ENCODE results near the gene ASB6.
"Not testable (repeated sequence)": the region's sequence is repeated elsewhere in the genome, so short reads cannot be mapped to it uniquely, and the experiment has no call there.

The ASB6 gene

DNA sequence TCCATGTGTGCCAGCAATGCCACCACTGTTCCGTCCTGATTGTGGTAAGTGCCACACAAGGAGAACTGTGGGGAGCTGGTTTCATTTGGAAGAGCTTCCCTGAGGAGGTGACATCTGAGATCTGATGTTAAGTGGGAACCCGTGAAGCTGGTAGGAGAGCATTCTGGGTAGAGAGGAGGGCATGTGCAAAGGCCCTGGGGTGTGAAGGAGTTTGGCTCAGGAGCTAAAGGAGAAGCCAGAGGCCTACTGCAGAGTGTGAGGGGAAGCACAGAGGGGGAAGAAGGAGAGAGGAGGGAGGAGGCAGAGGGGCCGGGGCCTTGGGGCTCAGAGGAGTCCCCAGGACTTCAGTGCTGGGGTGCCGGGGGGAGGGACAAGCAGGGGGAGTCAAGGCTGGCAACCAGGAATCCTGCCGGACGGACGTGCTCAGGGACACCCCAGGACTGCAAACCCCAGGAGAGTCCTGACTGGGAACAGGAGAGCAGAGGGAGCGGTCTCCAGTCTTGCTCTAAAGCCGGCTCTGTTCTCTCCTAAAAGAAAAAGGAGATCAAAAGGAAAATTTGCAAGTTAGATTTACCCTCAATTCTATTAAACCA is 40.8 kb downstream of the ASB6 start:
- in situ Hi-C loops (cut with HindIII; ENCODE audit: low pct_unique_long_range_greater_than_20kb, low sequenced_read_pairs): no loop called here
- DNase-seq (ENCODE audit: low read depth in 1 of 2, low spot score in 1 of 2): no peak
- no peak for TF ChIP-seq JUND (IDR thresholded peaks at IDR 0.05; ENCODE audit: low read depth)

DNA sequence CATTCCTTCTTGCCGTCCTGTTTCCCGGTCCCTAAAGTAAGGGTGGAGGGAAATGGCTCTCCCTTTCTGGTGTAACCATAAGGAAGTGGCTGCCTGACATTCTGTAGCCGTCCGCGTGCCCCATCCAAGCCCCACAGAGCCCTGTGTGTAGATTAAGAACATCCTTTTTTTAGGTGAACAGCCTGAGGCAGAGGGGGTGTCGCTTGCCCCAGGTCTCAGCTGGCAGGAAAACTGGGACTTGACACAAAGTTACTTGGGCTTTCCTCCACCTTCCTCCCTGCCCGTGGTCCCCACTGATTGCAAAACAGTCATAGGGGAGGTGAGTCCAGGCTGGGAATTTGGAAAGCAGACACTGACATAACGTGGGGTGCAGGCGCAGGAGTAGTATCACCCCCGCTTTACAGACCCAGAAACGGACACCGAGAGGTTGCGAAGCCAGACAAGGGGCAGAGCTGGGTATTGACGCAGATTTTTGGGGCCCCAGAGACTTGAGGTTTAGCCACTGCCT is 43.8 kb downstream of the ASB6 start:
- DNase-seq (ENCODE audit: low read depth in 1 of 2, low spot score in 1 of 2): no peak
- no peak for TF ChIP-seq JUND (IDR thresholded peaks at IDR 0.05; ENCODE audit: low read depth)
- in situ Hi-C loops (cut with HindIII; ENCODE audit: low pct_unique_long_range_greater_than_20kb, low sequenced_read_pairs): no loop called here

DNA sequence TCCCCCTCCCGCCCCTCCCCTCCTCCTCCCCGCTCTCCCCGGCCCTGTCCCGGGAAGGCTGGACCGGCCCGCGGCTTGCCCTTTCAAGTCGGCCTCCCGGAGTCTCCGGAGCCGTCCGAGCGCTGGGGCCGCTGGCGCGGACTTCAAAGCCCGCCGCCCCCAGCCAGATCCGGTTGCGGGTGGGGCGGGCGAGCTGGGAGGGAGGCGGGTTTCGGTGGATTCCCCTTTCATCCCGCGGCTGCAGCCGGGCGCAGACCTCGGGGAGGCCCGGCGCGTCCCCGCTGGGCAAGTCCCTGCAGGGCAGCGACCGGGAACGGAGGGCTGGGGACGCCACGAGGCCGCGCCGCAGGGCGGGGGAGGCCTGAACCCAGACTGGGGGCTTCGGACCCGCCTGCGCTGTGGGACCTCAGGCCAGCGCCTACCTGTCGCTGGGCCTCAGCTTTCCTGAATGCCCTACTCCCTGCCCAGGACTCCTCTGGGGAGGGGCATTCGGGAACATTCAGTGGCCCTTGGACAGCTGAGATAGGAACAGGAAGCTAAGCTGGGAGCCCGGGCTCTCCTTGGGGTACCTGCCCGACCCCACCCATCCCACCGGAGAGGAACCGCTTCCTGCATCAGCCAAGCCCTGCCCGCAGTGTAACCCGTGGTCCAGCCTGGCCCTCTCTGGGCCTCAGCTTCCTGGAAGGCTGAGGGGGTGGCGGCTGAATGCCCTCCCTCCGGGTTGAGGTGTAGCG is 44.4 kb downstream of the ASB6 start:
- DNase-seq (ENCODE audit: low read depth in 1 of 2, low spot score in 1 of 2): peak in 1 of 2 experiments; percentile 55
- no peak for TF ChIP-seq JUND (IDR thresholded peaks at IDR 0.05; ENCODE audit: low read depth)
- in situ Hi-C loops (cut with HindIII; ENCODE audit: low pct_unique_long_range_greater_than_20kb, low sequenced_read_pairs): no loop called here

- DNase-seq (ENCODE audit: low read depth in 1 of 2, low spot score in 1 of 2): peak in 1 of 2 experiments; percentile 39
- no peak for TF ChIP-seq JUND (IDR thresholded peaks at IDR 0.05; ENCODE audit: low read depth)
- in situ Hi-C loops (cut with HindIII; ENCODE audit: low pct_unique_long_range_greater_than_20kb, low sequenced_read_pairs): no loop called here
These were observed 45.2 kb downstream of the ASB6 start for GRCh38 chr9:129596541-129597331.

- no peak for DNase-seq (ENCODE audit: low read depth in 1 of 2, low spot score in 1 of 2)
- in situ Hi-C loops (cut with HindIII; ENCODE audit: low pct_unique_long_range_greater_than_20kb, low sequenced_read_pairs): no loop called here
- no peak for TF ChIP-seq JUND (IDR thresholded peaks at IDR 0.05; ENCODE audit: low read depth)
These were observed 45.9 kb downstream of the ASB6 start for GRCh38 chr9:129595903-129596540.

DNA sequence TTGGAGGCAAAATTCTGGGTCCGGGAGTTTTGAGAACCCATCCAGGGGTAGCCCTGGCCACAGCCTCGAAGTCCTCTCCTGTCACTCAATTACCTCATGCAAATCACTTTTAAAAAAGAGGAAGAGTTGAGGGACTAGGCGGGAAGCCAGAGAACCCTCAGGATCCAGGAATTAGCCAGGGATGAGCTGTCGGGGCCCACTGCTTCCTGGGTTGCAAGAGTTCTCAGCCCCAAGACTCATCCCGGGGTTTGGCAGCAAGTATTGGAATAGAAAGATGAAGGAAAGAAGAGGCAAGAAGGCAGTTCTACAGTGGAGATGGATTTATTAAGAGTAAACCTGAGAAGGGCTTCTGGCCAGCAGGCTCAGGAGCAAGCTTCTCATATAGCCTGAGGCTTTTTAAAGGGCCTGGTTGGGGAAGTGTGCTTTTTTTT is 46.6 kb downstream of the ASB6 start:
- no peak for DNase-seq (ENCODE audit: low read depth in 1 of 2, low spot score in 1 of 2)
- no peak for TF ChIP-seq JUND (IDR thresholded peaks at IDR 0.05; ENCODE audit: low read depth)
- in situ Hi-C loops (cut with HindIII; ENCODE audit: low pct_unique_long_range_greater_than_20kb, low sequenced_read_pairs): no loop called here

DNA sequence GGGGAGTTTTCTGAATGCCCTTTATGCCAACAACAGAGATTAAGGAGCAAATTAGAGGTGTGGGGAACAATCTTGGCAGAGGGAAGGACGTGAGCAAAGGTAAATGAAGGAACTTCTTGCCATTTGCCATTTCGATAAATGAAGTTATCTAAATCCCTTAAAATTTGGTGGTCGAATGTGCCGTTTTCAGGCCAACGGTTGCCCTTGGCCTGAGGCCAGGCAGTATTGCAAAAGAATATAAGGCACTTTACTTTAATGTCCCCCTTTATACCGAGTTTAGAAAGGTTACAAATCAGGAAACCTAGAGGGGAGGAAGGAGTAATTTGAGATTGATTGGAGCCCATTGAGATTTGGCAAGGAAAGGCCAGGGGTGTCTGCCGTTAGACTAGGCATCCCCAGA is 47.3 kb downstream of the ASB6 start:
- TF ChIP-seq JUND (IDR thresholded peaks at IDR 0.05; ENCODE audit: low read depth): no peak
- in situ Hi-C loops (cut with HindIII; ENCODE audit: low pct_unique_long_range_greater_than_20kb, low sequenced_read_pairs): no loop called here
- DNase-seq (ENCODE audit: low read depth in 1 of 2, low spot score in 1 of 2): no peak

DNA sequence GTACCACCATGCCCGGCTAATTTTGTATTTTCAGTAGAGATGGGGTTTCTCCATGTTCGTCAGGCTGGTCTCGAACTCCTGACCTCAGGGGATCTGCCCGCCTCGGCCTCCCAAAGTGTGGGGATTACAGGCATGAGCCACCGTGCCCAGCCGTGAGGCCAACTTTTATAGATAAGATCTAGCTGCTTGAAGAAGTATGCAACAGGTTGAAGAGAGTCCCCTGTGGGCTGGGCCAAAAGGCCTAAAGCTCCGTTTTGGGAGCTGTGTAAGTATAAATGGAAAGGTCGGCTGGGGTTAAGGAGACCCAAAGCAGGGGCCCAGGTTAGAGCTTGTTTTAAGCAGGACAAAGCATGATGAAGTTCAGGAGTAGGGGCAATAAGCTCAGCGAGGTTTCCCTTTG is 49.2 kb downstream of the ASB6 start:
- in situ Hi-C loops (cut with HindIII; ENCODE audit: low pct_unique_long_range_greater_than_20kb, low sequenced_read_pairs); DNase-seq (ENCODE audit: low read depth in 1 of 2, low spot score in 1 of 2): not testable (repeated sequence)

GRCh38 chr9:129591916-129592315 is 50.0 kb downstream of the ASB6 start:
- in situ Hi-C loops (cut with HindIII; ENCODE audit: low pct_unique_long_range_greater_than_20kb, low sequenced_read_pairs): no loop called here
- no peak for TF ChIP-seq JUND (IDR thresholded peaks at IDR 0.05; ENCODE audit: low read depth)
- no peak for DNase-seq (ENCODE audit: low read depth in 1 of 2, low spot score in 1 of 2)

- in situ Hi-C loops (cut with HindIII; ENCODE audit: low pct_unique_long_range_greater_than_20kb, low sequenced_read_pairs): no loop called here
- no peak for TF ChIP-seq JUND (IDR thresholded peaks at IDR 0.05; ENCODE audit: low read depth)
- DNase-seq (ENCODE audit: low read depth in 1 of 2, low spot score in 1 of 2): no peak
These were observed 51.5 kb downstream of the ASB6 start for GRCh38 chr9:129590466-129590865.

DNA sequence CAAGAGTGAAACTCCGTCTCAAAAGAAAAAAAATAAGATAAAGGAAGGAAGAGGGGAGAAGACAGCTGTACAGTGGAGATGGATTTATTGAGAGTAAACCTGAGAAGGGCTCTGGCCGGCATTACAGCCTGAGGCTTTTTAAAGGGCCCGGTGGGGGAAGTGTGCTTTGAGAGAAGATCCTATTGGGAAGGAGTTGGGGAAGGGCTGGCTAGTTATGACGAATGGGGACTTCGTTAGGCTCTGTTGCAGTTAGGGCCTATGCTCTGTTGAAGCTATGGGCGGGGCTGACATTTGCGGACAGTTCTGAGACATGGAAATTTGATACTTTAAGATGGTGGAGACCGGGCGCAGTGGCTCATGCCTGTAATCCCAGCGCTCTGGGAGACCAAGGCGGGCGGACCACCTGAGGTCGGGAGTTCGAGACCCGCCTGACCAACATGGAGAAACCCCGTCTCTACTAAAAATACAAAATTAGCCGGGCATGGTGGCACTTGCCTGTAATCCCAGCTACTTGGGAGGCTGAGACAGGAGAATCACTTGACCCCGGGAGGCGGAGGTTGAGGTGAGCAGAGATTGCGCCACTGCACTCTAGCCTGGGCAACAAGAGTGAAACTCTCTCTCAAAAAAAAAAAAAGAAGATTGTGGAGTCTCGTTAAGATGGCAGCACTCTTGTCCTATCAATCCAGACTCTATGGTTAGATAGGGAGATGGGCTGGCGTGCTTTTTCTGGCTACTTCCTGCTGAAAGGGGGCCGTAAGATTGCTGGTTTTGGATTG is 54.3 kb downstream of the ASB6 start:
- TF ChIP-seq JUND (IDR thresholded peaks at IDR 0.05; ENCODE audit: low read depth): no peak
- peak in 1 of 2 experiments; percentile 94 for DNase-seq (ENCODE audit: low read depth in 1 of 2, low spot score in 1 of 2)
- in situ Hi-C loops (cut with HindIII; ENCODE audit: low pct_unique_long_range_greater_than_20kb, low sequenced_read_pairs): no loop called here

GRCh38 chr9:129586685-129587084 is 55.3 kb downstream of the ASB6 start:
- no peak for TF ChIP-seq JUND (IDR thresholded peaks at IDR 0.05; ENCODE audit: low read depth)
- DNase-seq (ENCODE audit: low read depth in 1 of 2, low spot score in 1 of 2): no peak
- in situ Hi-C loops (cut with HindIII; ENCODE audit: low pct_unique_long_range_greater_than_20kb, low sequenced_read_pairs): no loop called here
